ENCODE data around the gene CORO1A.

GRCh38 chr16:30179931-30180330 is 3.5 kb upstream of the CORO1A start:
- no peak for TF ChIP-seq EZH2 (IDR thresholded peaks at IDR 0.05; ENCODE audit: insufficient read depth, poor library complexity, severe bottlenecking)
- TF ChIP-seq EZH2phosphoT487 (IDR thresholded peaks at IDR 0.05; ENCODE audit: insufficient read depth, low read depth) = no peak

All from GM23248 (cell line).